Stimulated activated CD8-positive, alpha-beta memory T cell treated with anti-CD3 and anti-CD28 coated beads, Interleukin-7, amount 100 ng/mL, for 4 hours (primary cell): ENCODE measurements around the gene HHIP.

ENCODE experiments used
- DNase-seq, 2 donors: peaks; one replicate each; pipeline ENCODE4 v3.0.0-alpha.2; 2020; ENCODE audit warnings: low read depth in 2 of 2

Gene HHIP

DNA sequence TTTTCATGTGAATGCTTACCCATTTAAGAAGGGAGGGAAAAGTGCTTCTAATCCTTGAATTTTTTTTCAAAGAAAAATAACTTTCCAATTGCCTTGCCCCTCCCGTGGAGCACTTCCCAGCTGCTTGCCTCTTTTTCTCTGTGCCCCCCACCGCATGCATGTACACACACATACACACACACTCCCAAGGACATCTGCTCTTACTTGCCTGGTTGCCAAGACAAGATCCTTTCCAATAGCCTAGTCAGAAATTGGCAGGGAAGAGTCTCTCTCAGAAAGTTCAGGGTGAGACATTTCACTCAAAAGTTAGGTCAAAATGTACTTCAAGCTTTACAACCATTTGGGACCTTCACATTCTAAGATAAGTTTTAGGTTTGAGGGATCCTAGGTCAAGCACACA is 10.9 kb downstream of the HHIP start:
- DNase-seq, result no peak

DNA sequence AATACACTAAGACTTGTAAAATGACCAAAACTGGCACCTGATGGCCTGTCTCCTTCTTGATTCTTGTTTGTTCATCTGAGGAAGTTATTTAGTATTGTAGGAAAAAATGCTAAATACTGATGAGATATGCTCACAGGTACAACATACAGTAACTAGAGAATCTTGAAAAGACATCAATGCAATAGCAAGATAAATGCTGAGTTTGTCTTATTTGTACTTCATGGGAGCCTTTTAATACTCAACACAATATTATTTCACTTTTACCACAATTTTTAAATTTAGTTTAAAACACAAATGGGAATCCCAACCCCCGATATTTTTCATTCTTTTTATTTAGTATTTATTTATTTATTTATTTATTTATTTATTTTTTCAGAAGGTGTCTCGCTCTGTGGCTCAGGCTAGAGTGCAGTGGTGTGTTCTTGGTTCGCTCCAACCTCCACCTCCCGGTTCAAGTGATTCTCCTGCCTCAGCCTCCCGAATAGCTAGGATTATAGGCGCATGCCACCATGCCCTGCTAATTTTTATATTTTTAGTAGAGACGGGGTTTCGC is 12.1 kb downstream of the HHIP start:
- DNase-seq, result no peak

DNA sequence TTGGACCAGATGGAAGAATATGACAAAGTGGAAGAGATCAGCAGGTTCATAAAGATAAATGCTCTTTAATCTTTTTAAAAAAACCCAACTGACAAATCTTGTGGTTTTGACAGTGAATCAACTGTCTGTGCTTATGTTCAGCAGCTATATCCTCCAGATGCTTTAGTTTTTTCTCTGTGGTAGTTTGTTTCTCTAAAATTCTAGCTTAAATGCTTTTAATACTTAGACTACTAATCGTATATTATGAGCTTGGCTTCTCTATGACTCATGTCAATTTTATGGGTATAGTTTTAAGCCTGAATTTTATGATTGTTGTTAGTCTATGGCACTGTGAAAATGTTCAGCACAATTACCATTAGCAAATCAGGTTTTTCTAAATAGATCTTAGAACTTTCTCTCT is 12.9 kb downstream of the HHIP start:
- DNase-seq, result no peak

DNA sequence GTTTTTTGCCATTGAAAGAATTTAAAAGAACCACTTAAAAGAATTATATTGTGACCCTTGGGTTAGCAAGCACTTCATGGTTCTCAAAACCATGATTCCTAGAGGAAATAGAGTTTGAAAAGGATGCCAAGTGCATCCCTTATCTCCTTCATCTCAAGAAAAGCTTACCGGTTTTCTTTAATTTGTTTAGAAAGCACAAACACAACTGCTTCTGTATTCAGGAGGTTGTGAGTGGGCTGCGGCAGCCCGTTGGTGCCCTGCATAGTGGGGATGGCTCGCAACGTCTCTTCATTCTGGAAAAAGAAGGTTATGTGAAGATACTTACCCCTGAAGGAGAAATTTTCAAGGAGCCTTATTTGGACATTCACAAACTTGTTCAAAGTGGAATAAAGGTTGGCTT is 13.5 kb downstream of the HHIP start:
- no peak for DNase-seq

DNA sequence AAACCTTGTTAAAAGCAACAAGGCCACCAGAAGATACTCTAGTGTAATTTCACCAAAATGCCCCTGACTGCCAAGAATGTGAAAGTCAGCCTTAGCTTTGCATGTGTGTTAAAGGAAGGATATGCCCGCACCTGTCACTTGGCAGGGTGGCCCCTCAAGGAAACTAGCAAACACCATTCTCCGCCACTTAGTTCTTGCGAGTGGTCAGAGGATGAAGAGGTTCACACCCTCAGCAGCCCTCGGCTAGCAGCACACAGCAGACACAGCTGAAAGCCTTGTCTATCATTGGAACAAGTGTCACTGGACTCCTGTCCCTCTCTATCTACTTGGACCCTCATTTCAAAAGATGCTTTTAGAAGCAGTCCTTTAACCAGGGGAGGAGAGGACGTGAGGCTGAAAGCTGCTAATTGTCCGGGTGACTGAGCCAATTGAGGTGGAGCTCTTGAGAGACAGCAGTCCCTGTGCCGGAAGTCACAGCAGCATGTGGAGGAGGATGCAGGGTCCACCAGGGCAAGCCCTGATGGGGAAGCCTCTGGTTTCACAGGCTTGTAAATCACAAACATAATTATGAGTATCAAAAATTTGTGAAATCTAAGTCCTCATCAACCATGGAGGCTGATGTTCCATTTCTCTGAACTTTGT is 18.0 kb downstream of the HHIP start:
- DNase-seq, result no peak

DNA sequence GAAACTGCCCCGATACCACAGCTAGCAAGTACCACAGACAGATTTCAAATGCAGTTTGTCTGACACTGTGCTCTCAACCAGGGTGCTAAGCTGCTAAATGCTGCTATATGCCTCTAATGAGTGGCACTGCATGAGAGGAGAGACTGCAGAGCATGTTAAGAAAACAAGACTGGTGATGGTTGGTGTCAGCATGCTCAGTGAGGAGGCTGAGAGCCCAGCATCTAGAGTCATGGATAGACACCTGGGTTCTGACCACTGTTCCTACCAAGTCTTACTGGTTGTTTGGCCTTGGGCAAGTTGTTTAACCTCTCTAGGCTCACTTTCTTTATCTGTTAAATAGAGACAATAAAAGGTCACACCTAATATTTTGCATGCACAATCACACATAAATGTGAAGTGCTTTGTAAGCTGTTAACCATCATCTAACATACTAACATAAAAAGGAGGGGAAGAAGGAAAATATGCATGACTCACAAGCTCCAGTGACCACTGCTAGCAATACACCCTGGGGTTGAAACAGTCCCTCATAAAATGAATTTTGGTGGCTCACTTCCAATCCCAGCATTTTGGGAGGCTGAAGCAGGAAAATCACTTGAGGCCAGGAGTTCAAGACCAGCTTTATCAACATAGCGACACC is 20.7 kb downstream of the HHIP start:
- no peak for DNase-seq

DNA sequence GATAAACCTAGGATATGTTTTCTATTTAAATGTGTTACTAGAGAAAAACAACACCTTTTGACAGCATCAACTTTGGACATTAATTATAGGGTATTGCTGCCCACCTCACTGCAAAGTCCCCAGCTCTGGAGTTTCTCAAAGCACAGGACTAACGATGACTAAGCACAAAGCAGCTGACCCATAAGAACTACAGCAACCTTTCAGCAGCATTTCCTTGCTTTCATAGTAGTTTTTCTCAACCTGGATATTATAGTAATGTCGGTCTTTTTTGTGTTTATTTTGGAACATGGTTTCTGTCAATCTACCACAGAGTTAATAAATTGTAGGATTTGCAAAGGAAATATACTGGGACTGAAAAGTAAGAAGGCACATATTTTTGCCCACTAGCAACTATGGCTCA is 21.5 kb downstream of the HHIP start:
- DNase-seq, result no peak

DNA sequence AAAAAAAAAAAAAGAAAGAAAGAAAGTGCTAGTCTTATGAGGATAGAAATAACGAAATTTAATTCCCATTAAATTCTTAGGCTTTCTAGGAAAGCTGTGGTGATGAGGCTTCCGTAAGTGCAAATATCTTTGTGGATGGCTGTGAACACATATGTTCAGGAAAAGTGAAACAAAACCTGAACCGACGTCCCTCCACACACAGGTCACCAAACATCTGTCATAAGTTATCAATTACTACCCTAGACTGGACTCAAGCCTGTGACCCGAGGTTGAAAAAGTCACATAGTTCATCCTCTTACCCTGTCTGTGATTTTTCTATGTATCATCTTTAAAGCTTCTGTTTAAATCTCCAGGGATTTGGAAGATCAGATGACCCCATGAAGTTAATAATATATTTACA is 24.8 kb downstream of the HHIP start:
- DNase-seq, result no peak

DNA sequence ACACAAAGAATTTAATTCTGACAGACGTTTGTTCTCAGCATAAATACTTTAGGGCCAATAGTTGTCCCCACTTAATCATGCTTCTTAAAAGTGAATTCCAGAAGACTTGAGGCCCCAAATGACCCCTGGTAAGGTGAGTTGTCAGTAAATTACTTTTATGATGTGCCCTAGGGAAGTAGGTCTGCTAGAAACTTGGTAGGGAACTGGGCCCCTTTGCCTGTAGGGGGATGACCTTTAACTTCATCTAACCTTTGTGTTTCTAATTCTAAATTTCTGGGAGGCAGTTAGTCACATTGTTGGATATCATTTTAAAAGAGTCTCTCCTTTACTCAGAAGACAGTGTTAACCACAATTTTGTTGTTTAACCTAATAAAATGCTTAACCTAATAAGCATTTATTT is 28.8 kb downstream of the HHIP start:
- no peak for DNase-seq

DNA sequence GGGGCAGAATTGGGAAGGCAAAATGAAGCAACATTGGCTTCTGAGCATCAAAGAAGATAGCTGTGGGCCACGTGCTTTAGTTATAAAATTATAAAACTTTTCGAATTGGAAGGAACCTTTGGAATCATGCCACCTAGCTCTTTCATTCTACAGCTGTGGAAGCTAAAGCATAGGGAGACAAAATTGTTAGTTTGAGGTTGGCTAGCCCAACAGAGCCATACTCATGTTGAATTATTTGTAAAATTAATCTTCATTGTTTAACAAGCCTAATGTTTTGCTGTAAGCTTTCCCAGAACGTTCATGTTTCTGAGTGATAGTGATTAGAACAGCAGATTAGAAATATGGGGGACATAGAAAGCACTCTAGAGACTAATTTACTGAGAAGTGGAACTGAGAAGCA is 35.9 kb downstream of the HHIP start:
- no peak for DNase-seq

DNA sequence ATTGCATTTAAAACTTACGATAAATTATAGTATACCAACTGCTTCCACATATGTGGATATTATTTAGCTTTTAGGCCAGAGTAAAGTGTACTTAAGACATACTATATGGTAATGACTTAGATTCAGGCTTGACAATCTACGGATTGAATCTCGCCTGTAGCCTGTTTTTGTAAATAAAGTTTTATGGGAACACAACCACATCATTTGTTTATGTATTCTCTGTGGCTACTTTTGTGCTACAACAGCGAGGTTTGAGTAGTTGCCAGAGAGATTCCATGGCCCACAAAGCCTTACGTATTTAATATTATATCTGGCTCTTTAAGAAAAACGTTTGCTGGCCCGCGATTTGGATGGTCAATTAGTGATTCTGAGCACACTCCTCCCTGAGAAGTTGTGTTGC is 37.6 kb downstream of the HHIP start:
- DNase-seq, result no peak

DNA sequence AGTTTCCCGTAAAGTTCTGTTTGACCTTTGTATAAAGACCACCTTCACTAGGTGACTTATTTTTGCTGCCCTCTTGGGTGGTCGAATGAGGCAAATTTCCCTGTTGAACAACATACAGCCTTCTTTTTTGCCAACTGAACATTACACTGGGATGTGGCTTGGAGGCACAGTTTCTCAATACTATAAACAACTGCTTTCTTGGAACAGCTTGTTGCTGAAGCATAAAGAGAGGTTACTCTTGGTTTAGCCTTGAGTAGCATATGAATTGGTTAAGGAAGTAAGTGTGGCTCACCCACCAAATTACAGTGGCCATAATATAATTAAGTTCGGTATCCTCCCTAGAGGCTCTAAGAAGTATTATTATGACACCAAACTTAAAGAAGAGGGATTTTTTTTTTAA is 40.0 kb downstream of the HHIP start:
- no peak for DNase-seq

DNA sequence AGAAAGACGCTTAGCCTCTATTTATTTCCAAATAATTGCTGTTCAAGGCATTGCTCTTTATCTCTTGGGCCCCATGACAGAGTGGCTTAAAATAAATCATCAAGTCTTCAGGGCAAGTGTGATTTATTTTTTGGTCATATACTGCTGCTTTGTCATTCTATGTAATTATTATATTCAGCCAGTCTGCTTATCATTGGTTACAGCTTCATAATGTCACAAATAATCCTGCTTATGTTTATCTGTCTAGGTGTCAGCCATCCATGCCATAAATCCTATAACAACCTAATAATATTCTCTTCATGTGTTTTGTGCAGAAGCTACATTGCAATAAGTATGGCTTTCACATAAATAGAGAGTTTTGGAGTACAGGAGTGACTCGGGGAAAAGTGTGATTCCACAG is 41.0 kb downstream of the HHIP start:
- DNase-seq, result no peak

DNA sequence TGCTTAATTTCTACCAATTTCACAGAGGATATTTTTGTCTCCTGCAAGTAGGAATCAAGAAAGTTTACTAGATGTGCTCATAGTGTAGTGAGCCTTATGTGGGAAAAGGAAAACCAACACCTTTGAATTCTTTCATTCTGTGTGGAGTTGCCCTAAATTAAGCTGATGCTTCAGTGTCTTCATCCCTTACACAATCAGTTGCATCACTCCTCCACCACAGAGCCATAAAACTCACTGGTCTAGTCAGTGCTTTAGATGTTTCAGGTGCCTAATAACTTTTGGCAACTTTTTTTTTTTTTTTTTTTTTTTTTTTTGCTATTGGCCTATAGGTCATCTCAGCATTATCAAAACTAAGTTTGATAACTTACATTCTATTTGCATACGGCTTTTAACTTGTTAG is 41.5 kb downstream of the HHIP start:
- DNase-seq, result no peak

DNA sequence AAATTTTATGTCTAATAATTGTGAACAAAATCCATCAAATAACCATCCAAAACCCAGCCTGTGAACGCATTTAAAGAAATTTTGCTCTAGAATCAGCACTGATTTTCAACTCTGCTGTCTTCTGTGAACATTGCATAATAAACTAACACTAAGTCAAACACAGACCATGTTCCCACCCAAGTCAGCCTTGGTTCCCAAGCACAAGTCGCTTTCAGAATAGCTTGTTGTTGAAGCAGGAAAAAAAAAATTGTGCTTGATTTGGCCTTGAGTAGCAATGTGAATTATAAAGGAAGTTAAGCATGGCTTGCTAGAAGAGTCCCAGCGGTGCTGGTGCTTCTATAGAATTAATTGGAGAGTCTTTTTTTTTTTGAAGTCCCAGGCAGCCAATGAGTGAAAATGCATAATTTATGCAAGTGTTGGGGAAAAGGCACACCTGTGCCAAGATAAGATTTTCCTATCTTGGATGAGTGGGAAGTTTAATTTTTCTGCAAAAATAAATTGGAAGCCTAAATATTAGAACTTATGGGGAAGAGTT is 42.1 kb downstream of the HHIP start:
- no peak for DNase-seq

DNA sequence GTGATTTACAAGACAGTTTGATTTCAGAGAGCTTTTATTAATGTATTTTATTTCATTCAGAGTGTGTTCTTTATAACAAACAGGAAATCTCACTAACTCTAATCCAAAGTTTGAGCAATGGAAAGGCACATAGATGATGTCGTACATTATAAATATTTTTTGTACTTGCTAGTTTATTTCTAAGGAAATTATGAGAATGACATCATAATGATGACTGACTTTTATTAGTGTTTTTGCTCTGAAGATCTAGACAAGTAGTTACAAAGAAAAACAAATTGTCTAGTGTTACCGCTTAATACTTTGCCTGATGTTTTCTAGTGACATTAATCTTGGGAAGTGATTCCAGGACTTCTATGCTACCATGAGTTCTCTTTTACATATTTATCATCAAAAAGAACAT is 43.2 kb downstream of the HHIP start:
- no peak for DNase-seq

DNA sequence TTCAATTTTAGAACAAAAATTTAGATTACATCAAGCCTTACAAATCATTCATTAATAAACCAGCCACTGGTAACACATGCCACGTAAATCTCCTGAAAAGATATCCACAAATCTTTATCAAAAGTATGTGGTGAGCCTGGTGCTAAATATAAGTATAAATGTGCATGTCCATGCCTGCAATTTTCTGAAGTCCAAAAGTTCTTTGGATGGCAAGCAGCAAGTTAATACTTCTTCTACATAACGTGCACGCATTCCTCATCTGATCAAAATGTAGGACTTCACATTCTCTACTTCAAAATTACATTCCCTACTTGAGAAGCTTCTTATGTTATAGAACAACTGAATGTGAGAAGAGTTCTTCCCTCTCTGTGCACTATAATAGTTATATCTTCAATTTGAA is 49.8 kb downstream of the HHIP start:
- no peak for DNase-seq

DNA sequence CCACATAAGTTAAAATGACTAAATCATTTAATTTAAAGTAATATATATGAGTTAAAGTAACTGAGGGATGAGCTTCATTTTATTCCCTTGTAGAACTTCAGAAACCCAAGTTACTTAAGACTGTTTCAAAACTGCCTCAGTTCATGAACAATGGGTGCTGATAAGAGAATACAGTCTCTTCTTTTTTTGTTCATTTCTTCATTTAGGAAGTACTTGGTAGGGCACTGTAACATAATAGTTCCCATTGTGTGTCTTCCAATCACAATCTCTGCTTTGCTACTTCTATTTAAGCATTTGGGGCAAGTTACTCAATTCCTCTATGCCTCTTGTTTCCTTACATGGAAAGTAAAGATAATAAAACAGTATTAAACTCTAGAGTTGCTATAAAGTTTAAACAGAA is 50.4 kb downstream of the HHIP start:
- DNase-seq, result no peak

DNA sequence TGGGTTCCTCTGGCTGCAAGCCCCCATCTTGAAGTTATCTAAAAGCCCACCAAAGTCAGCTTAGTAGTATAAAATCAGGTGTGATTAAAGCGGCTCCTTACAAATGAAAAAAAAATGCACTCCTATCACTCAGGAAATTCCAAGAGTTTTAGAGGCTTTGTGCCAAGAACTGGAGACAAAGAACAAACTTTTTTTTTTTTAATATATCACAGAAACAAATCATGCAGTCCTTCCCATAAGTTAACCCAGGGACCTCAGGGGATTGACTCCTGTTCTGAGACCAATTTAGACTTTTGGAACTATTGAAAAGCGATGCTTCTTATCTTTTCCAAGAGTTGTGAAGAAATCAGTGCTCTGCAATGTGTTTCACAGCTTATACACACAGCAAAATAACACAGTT is 53.6 kb downstream of the HHIP start:
- DNase-seq, result no peak

DNA sequence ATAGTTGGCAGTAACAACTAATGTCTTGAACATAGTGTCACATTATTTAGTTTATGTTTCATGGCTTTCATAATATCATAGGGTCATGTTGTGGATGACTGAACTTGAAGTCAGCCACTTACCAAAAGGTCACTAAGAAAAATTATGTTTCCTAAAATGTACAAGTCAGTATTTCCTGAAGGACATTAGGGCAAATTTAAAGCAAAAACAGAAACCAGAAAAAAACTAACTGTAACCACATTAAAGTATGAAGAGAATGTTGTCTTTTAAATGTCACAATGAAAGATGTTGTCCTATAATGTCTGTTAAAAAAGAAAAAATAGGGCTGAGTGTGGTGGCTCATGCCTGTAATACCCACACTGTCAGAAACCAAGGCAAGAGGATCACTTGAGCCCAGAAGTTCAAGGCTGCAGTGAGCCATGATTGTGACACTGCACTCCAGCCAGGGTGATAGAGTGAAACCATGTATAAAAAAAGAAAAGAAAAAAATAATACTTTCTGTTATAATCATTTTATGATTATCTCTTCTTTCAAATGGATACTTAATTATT is 55.8 kb downstream of the HHIP start:
- no peak for DNase-seq

DNA sequence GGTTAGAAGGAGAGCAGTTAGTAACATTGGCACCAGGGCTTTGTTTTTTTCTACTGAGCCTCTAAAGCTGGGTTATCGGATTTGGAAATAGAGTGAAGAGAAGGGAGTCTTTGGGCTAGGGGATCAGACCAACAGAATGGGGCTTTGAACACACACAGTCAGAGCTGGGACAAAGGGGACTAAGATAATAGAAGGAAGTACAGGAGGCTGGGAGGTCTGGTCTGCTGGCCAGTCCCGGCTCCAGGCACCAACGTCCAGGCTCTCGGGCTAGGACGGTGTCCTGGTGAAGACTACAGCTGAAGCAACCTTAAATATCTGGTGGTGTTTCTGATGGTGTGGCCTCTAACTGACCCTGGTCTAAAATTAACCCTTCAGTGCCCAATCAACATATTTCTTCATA is 57.5 kb downstream of the HHIP start:
- DNase-seq, result no peak

DNA sequence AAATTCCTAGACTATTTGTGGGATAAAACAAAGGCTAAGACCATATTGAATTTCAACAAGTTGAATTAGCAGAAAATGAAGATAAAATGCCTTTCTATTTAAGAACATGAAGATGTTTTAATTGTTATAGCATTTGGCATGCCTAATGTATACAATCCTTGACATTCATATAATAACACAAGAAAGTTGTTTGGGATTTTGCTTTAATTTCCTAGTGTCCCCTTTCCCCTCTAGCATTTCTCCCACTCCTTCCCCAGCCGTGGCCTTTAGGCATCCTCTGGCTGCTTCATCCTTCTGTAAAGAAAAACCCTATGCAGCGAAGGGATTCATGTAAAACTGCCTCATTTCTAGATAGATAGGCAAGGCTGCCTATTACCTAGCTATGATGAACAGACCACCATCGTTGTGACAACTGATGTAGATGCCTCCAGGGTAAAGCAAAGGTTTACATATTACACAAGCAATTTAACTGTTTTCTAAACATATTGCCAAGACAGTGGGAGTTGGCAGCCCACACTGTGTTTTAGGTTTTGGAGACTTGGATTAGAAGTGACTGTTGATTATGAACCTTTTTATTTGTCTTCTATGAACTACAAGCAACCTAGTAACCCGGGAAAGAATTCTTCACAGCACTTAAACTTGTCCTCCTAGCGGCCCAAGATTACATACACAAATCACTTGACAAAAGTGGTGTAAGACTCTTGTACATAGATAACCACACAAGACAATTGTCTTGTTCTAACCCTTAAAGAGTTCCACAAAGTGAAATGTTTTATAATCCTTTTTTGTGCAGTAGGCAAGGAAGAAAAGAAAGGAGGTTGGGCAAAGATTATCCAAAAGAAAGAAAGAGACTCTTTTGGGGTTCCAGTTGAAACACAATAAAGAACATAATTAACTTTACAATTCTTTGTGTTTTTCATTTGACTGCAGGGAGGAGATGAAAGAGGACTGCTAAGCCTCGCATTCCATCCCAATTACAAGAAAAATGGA is 59.9 kb downstream of the HHIP start:
- DNase-seq, result no peak
